Measurements from ENCODE around the gene DSCAM.

GRCh38 chr21:40351006-40351405 is 496.0 kb downstream of the DSCAM start:
- TF ChIP-seq CTCF (IDR thresholded peaks at IDR 0.05) (no peak), POLR2A (IDR thresholded peaks at IDR 0.05) (no peak)

All from Peyer's patch (tissue), 4 donors.